H9 (cell line): Measurements from ENCODE around the gene C21orf58. TPM values are rescaled to one million over a fixed set of nuclear protein-coding genes. Genes with fewer than 3 reads are reported as not detected.

Source experiments
- DNase-seq: peaks from one replicate; pipeline ENCODE4 v3.0.0-alpha.2; 2017
- H2AFZ ChIP-seq: one replicate; pipeline ENCODE4 v1.6.1; 2013; ENCODE audit warnings: mild to moderate bottlenecking, low read length, control low read depth, moderate library complexity
- H2AK5ac ChIP-seq: 2 replicates; pipeline ENCODE4 v1.6.1; 2013; ENCODE audit warnings: low read length, control low read depth, mixed read lengths; ENCODE audit not compliant: insufficient read length
- H2BK120ac ChIP-seq: one replicate; pipeline ENCODE4 v1.6.1; 2013; ENCODE audit warnings: low read depth, mild to moderate bottlenecking, low read length, control low read depth, inconsistent platforms; ENCODE audit not compliant: poor library complexity, severe bottlenecking
- H2BK12ac ChIP-seq: 2 replicates; pipeline ENCODE4 v1.6.1; 2013; ENCODE audit warnings: low read length, control low read depth, mixed read lengths, low read depth; ENCODE audit not compliant: insufficient read length
- H2BK15ac ChIP-seq: 2 replicates; pipeline ENCODE4 v1.6.1; 2013; ENCODE audit warnings: low read depth, low read length, control low read depth
- H2BK20ac ChIP-seq: one replicate; pipeline ENCODE4 v1.6.1; 2013; ENCODE audit warnings: low read depth, mild to moderate bottlenecking, low read length, control low read depth, inconsistent platforms; ENCODE audit not compliant: poor library complexity, severe bottlenecking
- H2BK5ac ChIP-seq: 2 replicates; pipeline ENCODE4 v1.6.1; 2013; ENCODE audit warnings: low read length, control low read depth, mixed read lengths; ENCODE audit not compliant: insufficient read length
- H3K14ac ChIP-seq: 2 replicates; pipeline ENCODE4 v1.6.1; 2013; ENCODE audit warnings: low read length, control low read depth; ENCODE audit not compliant: insufficient read depth
- H3K18ac ChIP-seq: 2 replicates; pipeline ENCODE4 v1.6.1; 2013; ENCODE audit warnings: low read depth, mild to moderate bottlenecking, mixed read lengths, low read length, control low read depth; ENCODE audit not compliant: insufficient read length
- H3K23ac ChIP-seq: 2 replicates; pipeline ENCODE4 v1.6.1; 2013; ENCODE audit warnings: low read length, control low read depth, mixed read lengths, low read depth; ENCODE audit not compliant: insufficient read length
- H3K23me2 ChIP-seq: 2 replicates; pipeline ENCODE4 v1.6.1; 2013; ENCODE audit warnings: low read depth, mild to moderate bottlenecking, mixed read lengths, low read length, control low read depth; ENCODE audit not compliant: insufficient read length, poor library complexity, severe bottlenecking
- H3K27ac ChIP-seq: 2 replicates; pipeline ENCODE4 v1.5.1; 2013; ENCODE audit warnings: low read length, control low read depth, mixed read lengths, low read depth; ENCODE audit not compliant: insufficient read length
- H3K27me3 ChIP-seq: 2 replicates; pipeline ENCODE4 v1.6.1; 2013; ENCODE audit warnings: low read length, control low read depth, inconsistent platforms; ENCODE audit not compliant: insufficient read depth
- H3K4ac ChIP-seq: 2 replicates; pipeline ENCODE4 v1.6.1; 2013; ENCODE audit warnings: low read depth, mild to moderate bottlenecking, control low read depth, inconsistent platforms, low read length, moderate library complexity
- H3K4me1 ChIP-seq: 2 replicates; pipeline ENCODE4 v1.6.1; 2013; ENCODE audit warnings: low read length, control low read depth, inconsistent platforms; ENCODE audit not compliant: insufficient read depth
- H3K4me2 ChIP-seq: 2 replicates; pipeline ENCODE4 v1.6.1; 2013; ENCODE audit warnings: low read length, control low read depth, mixed read lengths; ENCODE audit not compliant: insufficient read length, insufficient read depth
- H3K56ac ChIP-seq: 2 replicates; pipeline ENCODE4 v1.6.1; 2013; ENCODE audit warnings: low read depth, mild to moderate bottlenecking, mixed read lengths, low read length, control low read depth; ENCODE audit not compliant: insufficient read length
- H3K79me1 ChIP-seq: 2 replicates; pipeline ENCODE4 v1.6.1; 2013; ENCODE audit warnings: low read depth, mild to moderate bottlenecking, moderate library complexity, low read length, control low read depth, inconsistent platforms; ENCODE audit not compliant: insufficient read depth, poor library complexity, severe bottlenecking
- H3K79me2 ChIP-seq: 2 replicates; pipeline ENCODE4 v1.6.1; 2013; ENCODE audit warnings: low read length, control low read depth, inconsistent platforms; ENCODE audit not compliant: insufficient read depth
- H3K9ac ChIP-seq: 2 replicates; pipeline ENCODE4 v1.6.1; 2013; ENCODE audit warnings: low read length, control low read depth, mixed read lengths; ENCODE audit not compliant: insufficient read length; ENCODE audit errors: extremely low read depth
- H3K9me3 ChIP-seq: one replicate; pipeline ENCODE4 v1.6.1; 2013; ENCODE audit warnings: low read depth, low read length, inconsistent platforms; ENCODE audit not compliant: control insufficient read depth
- H3T11ph ChIP-seq: one replicate; pipeline ENCODE4 v1.6.1; 2013; ENCODE audit warnings: mild to moderate bottlenecking, low read length, control low read depth, inconsistent platforms
- H4K20me1 ChIP-seq: one replicate; pipeline ENCODE4 v1.6.1; 2013; ENCODE audit not compliant: control insufficient read depth, insufficient read length, insufficient read depth
- H4K5ac ChIP-seq: 2 replicates; pipeline ENCODE4 v1.6.1; 2013; ENCODE audit warnings: low read depth, mild to moderate bottlenecking, mixed read lengths, low read length, control low read depth; ENCODE audit not compliant: insufficient read length
- H4K8ac ChIP-seq: replicated peaks from 2 replicates; pipeline ENCODE4 v1.6.1; 2013; ENCODE audit warnings: low read length, control low read depth, mixed read lengths, low read depth; ENCODE audit not compliant: insufficient read length
- H4K91ac ChIP-seq: 2 replicates; pipeline ENCODE4 v1.6.1; 2013; ENCODE audit warnings: low read depth, mild to moderate bottlenecking, moderate library complexity, mixed read lengths, low read length, control low read depth; ENCODE audit not compliant: insufficient read length
- H3K27ac Mint-ChIP-seq, 3 experiments: 2 replicates in 2 of 3; 3 replicates in 1 of 3; pipeline ENCODE4 v1.8.0; 2020 to 2021; ENCODE audit warnings: mixed read lengths in 3 of 3, mild to moderate bottlenecking in 1 of 3, moderate library complexity in 1 of 3
- H3K27me3 Mint-ChIP-seq: 2 replicates; pipeline ENCODE4 v1.8.0; 2021; ENCODE audit warnings: low read depth, mild to moderate bottlenecking, moderate library complexity, mixed read lengths
- H3K36me3 Mint-ChIP-seq, 3 experiments: 2 replicates in 2 of 3; 3 replicates in 1 of 3; pipeline ENCODE4 v1.8.0; 2020 to 2021; ENCODE audit warnings: low read depth in 3 of 3, mixed read lengths in 3 of 3; ENCODE audit not compliant: insufficient read depth in 1 of 3
- H3K4me1 Mint-ChIP-seq, 2 experiments: 2 replicates each; pipeline ENCODE4 v1.8.0; 2020; ENCODE audit warnings: mixed read lengths in 2 of 2
- H3K4me3 Mint-ChIP-seq, 2 experiments: 2 replicates in 1 of 2; 3 replicates in 1 of 2; pipeline ENCODE4 v1.8.0; 2020 to 2021; ENCODE audit warnings: mild to moderate bottlenecking in 2 of 2, mixed read lengths in 2 of 2, moderate library complexity in 1 of 2
- H3K9me3 Mint-ChIP-seq, 2 experiments: 2 replicates in 1 of 2; 3 replicates in 1 of 2; pipeline ENCODE4 v1.8.0; 2020; ENCODE audit warnings: mild to moderate bottlenecking in 2 of 2, mixed read lengths in 2 of 2, moderate library complexity in 1 of 2
- WGBS: extraction: QIAGEN DNeasy Blood & Tissue Kit; methylation state at CpG from one replicate; pipeline ENCODE4 v1.1.7; 2013; ENCODE audit warnings: missing lambda C conversion rate, low lambda C conversion rate, mixed read lengths; ENCODE audit not compliant: insufficient read length; ENCODE audit errors: extremely low coverage; 5-methylcytosine and 5-hydroxymethylcytosine counted together
- total RNA-seq: library from RNA; stranded (reverse); gene quantifications from 2 replicates; pipeline ENCODE4 v1.2.1, GENCODE V29; 2021
- TF ChIP-seq, protein P1 (sequence below): fragments of 200-600 bp; sonication (generic); conservative IDR thresholded peaks from 3 replicates; pipeline ENCODE4 v1.8.0; 2021; ENCODE audit warnings: antibody characterized with exemption, mild to moderate bottlenecking

C21orf58 gene
- total RNA-seq, 1 experiment from 2014 or later: 17.2 TPM

DNA sequence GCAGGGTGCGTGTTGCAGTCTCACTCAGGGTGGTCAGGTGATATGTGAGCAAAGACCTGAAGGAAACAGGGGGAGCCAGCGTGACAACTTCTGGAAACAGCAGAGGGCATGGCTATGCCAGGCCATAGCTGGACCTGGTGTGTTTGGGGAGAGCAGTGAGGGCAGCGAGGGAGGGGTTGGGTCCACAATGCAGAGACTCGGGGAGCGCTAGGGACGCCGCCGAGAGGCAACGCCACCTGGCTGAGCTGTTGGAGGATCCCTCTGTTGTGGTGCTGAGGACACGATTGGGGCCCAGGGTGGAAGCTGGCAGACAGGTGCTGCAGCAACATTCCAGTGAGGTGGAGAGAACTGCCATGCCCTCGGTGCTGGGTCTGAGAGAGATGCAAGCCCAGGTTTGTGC lies 68.5 kb downstream of the C21orf58 start:
- H3K18ac ChIP-seq: no peak overlapping the region
- WGBS: no CpG with 5 or more reads among the region's 11 CpGs

More for the DNA sequence above, 68.5 kb downstream of the C21orf58 start:
- Histone ChIP-seq H3T11ph (no peak overlapping the region), H2BK15ac (no peak overlapping the region), H4K8ac (no peak overlapping the region), H3K4me2 (no peak overlapping the region), H4K5ac (no peak overlapping the region), H2BK5ac (no peak overlapping the region), H3K79me2 (no peaks in the 10 kb centered on the region), H3K23ac (no peak overlapping the region), H3K9me3 (no peaks in the 10 kb centered on the region), H2BK20ac (no peak overlapping the region), H3K4me1 (no peaks in the 10 kb centered on the region), H3K4ac (no peak overlapping the region), H3K14ac (no peak overlapping the region), H2AFZ (no peak overlapping the region), H4K20me1 (no peaks in the 10 kb centered on the region), H2BK12ac (no peak overlapping the region), H3K27ac (no peak overlapping the region), H3K27me3 (no peaks in the 10 kb centered on the region), H3K23me2 (no peaks in the 10 kb centered on the region), H3K56ac (no peak overlapping the region), H3K79me1 (no peaks in the 10 kb centered on the region), H2BK120ac (no peak overlapping the region), H2AK5ac (no peak overlapping the region), H3K9ac (no peak overlapping the region), H4K91ac (no peak overlapping the region)
- Mint-ChIP-seq H3K4me1 (no peaks in the 10 kb centered on the region), H3K27ac (no peak overlapping the region), H3K36me3 (peaks cover 53 to 93% (median 78%) of the 10 kb centered on the region in 3 experiments; a peak in 6 of 7 replicates), H3K9me3 (no peaks in the 10 kb centered on the region), H3K27me3 (no peaks in the 10 kb centered on the region), H3K4me3 (no peak overlapping the region)
- DNase-seq: no peak
- TF ChIP-seq, protein P1, sequence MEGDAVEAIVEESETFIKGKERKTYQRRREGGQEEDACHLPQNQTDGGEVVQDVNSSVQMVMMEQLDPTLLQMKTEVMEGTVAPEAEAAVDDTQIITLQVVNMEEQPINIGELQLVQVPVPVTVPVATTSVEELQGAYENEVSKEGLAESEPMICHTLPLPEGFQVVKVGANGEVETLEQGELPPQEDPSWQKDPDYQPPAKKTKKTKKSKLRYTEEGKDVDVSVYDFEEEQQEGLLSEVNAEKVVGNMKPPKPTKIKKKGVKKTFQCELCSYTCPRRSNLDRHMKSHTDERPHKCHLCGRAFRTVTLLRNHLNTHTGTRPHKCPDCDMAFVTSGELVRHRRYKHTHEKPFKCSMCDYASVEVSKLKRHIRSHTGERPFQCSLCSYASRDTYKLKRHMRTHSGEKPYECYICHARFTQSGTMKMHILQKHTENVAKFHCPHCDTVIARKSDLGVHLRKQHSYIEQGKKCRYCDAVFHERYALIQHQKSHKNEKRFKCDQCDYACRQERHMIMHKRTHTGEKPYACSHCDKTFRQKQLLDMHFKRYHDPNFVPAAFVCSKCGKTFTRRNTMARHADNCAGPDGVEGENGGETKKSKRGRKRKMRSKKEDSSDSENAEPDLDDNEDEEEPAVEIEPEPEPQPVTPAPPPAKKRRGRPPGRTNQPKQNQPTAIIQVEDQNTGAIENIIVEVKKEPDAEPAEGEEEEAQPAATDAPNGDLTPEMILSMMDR: no peak
